GM19099 (cell line): Measurements from ENCODE around the gene MVB12B.

Source experiments
- POLR2A ChIP-seq: IDR thresholded peaks from 3 replicates; pipeline ENCODE4 v1.6.1; 2011; ENCODE audit warnings: low read depth; ENCODE audit not compliant: insufficient read length; ENCODE audit errors: extremely low read depth

MVB12B gene

DNA sequence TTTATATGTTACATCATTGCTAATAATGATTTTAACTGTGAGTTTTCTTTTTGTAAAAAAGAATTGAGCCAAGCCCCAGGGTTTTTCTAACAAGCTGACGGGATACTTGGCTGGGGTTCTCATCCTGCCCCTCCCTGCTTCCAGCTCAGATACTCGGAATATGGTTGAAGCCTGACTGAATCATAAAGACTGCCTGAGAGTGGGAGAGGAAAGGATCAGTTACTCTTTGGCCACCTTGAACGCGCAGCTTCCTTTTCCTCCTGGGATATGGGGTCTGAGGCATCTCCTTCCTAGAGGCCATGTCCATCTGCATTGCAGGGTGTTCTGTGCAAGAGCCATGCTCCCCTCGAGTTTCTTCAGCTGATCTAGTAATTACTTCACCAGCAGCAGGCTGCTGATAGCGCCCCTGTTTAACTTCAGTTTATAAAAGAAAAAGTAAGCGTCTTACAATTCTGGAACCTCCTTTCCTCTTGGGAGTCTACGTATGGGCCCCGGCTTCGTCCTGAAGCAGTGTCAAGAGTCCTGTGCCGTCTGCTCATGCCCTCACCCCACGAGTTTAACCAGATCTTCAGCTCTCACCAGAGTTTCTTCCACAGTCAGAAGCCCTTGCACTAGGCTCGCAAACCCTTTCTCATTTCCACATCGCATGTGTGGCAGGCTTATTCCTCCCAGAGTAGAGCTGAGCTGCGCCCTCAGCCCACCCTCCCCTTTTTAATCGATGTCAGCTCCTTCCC, 130.0 kb downstream of the MVB12B start:
- TF ChIP-seq POLR2A: no peak

DNA sequence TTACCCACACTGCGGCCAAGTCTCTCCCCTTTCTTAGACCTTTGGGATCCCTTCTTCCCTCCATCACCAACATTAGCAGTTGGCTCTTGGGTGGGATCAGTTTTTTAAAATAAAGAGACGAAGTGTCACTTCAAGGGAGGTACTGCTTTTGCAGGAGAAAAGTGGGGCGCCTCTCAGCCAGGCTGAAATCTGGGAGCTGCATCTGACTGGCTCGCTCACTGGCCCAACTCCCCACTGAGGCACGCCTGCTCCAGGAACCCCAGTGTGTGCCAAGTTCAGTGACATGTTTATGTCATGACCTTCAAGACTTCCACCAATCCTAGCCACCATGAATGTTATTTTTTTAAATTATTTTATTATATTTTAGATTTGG, 130.5 kb downstream of the MVB12B start:
- TF ChIP-seq POLR2A: no peak

DNA sequence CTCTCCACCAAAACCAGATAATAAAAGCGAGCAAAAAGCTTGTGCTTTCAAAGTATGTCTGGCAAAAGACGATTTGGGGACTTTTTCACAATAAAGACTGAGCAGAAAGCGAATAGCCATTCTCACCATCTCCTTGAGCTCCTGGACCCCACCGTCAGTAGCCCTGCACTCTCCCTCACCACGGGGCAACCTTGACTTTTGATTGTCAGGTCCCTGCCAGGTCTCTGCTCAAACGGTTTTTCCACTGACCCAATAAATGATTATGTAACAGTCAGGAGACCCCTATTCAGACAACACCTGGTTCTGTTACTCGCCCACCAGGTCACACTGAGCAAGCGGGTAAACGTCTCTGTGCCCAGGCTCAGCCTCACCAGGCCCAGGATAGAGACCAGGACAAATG, 131.3 kb downstream of the MVB12B start:
- TF ChIP-seq POLR2A: no peak

DNA sequence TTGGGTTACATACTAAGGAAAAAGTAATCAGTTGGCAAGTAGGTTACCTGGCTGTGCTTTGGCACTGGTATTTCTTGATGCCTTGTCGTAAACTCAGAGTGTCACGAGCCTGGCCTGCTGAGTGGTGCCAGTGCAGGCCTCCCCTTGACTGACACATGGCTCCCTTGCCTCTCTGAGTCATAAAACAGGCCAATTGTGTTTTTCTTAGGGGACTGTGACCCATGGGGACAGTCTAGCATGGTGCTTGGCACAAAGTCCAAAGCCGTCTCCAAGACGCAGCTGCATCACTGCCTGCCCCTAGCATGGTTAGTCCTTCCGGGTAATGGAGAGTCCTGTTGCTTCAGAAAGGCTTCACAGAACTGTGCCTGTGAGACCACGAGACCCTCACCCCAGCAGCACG, 132.5 kb downstream of the MVB12B start:
- TF ChIP-seq POLR2A: no peak

DNA sequence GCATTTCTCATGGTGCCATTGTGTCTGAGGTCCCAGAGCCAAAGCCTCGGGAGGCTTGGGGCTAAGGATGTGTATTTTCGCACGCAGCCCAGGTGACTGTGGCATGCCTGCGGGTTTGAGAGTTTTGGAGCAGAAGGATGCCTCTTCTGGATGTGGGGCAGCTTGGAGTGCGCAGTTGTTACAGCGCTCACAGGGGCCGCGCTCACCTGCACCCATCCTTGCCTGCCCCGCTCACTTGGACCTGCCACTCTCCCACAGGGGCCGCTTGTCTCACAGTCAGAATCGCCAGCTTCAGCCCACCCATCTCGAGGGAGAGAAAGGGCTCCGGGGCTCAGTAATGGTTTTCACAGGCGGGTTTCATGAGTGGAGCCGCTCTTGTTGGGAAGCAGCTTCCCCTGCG, 132.9 kb downstream of the MVB12B start:
- TF ChIP-seq POLR2A: no peak

DNA sequence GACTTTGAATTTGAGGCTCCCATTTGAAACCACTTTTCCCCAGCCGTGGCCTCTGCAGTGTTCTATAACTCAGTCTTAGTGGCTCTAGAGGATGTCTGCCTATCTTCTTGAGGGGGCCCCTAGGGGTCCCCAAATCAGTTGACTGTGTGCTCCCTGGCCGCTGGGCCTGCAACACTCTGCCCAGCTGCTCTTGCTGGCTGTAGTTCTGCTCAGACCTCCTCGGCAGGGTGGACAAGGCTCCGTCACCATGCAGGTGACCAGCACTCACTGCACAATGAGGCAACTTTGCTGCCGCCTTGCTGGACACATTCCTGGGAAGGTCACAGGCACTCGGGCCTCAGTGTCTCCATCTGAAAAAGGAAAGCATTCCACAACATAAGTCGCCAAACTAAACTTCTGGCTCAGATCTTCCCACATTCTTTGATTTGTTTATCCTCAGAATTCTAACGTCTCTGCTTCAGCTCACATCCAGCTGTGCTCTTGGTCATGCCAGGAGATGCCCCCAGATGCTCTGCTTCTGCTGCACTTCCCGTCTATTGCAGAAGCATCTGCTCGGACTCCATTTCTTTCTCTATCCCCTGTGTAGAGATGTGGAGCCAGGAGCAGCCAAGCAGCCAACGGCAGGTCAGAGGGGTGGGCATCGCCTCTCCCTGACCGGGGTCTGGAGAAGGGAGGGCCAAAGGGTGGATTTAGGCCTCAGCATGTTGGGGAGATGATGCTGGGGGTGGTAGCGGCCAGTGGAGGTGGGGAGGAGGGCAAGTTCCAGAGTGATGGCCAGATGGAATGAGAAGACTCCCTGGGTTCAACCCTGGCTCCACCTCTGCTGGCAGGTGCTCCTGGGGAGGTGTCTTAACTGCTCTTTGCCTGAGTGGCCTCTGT, 133.6 kb downstream of the MVB12B start:
- TF ChIP-seq POLR2A: no peak

DNA sequence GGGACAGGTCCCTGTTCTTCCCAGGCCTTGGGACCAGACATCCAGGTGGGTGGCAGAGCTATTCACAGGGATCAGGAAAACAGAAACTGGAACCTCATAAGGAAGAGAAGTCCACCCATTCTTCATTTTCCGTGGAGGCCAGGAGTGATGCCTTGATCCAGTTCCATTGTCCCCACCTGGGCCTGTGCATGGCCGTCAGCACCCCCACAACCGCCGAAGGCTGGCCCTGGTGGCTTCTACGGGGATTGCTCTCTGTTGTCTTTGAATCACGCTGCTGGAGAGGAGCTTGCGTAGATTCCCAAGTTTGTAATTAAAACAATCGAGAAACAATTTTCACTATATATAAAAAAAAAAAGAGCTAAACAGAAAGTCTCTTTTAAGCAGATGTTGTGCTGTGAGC, 134.4 kb downstream of the MVB12B start:
- no peak for TF ChIP-seq POLR2A

DNA sequence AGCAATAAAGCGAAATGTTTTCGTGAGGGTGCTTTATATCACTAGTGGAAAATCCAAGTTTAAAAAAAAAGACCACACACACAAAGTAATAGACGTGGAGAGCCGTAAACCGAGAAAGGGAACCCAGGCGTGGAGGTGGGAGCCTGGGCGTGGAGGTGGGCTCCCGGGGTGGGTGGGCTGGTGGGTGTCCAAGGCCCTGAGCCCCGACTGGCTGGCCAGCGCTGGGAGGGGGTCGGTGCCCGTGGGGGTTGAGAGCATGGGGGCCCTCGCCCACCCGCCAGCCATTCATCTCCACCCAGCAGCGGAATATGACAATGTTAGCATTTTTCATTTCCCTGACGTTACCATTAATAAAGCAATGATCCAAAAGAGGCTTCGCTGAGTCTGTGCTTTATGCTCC, 135.0 kb downstream of the MVB12B start:
- TF ChIP-seq POLR2A: no peak

DNA sequence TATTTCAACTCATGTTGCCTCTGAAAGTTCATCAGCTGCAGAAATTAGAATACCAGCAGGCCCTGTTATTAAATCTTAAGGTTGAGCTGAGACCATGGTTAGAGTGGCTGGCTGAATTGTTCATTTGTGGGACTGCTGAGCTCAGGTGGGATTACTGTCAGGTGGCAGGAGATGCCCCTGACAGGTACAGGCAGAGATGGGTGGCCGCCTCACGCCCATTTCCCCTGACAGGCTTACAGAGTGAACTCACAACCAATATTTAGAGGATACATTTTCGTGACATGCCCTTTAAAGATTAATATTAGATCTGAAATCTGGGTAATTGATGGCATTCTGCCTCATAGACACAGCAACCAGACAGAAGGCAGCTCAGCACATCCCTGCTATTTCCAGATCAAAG, 136.0 kb downstream of the MVB12B start:
- no peak for TF ChIP-seq POLR2A

DNA sequence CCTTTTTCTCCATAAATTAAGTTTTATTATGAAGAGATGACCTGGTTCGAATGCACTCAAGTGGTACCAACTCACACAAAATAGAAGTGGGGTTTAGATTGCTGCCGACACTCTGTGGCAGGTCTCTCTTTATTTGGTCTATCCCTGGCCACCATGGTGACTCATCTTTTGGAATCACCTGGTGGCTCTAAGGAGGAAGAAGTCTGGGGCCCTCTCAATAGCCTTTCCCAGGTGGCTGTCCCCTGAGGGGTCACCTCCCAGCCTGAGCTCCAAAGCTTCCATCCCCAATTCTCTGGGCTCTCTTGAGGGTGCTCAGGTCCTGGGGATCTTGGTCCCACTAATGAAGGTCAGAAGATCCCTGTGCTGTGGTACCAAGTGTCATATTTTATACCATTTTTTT, 136.8 kb downstream of the MVB12B start:
- TF ChIP-seq POLR2A: no peak

DNA sequence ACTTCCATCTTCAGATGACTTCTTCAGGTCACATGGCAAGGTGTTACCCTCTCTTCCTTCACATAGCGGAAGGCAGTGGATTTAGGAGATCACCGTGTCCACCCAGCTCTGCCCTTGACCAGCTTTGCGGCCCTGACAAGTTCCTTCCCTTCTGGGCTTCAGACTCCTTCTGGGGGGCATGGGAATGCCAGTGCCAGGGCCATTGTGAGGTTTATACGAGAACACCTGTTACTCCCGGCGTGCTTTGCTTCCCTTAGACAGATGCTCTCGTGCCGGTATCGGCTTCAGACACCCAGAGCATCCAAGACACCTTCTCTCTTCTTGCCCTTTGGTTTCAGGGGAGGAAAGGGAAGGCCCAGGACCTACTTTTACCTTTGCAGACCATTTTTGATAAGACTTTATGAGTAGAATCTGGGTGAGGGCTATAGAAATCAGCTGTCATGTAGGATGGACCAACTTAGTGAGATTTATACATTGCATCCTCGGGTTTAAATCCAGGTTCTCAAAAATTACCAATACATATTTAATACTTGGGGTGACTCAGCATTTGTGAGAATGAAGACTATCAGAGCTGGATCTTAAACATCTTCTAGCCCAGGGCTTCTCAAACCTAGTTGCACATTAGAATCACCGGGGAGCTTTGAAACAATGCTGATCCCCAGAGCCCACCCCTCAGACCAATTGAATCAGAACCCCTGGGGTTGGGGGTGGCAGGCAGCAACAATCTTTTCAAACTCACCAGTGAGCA, 138.2 kb downstream of the MVB12B start:
- TF ChIP-seq POLR2A: no peak

DNA sequence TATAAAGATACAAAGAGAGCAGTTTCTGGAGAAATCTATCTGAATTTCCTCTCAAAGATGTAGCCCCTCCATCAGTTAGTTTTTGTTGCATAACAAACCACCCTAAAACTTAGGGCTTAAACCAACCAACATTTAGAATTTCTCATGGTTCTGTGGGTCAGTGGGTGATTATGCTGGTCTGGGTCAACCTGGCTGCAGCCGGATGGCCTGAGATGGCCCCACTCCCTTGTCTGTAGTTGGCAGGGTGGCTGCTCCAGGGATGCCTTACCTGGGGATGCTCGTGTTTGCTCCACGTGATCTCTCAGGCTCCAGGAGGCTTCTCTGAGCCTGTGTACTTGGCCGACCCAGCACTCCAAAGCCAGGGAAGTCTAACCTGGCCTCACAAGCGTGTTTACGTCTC, 139.3 kb downstream of the MVB12B start:
- no peak for TF ChIP-seq POLR2A

DNA sequence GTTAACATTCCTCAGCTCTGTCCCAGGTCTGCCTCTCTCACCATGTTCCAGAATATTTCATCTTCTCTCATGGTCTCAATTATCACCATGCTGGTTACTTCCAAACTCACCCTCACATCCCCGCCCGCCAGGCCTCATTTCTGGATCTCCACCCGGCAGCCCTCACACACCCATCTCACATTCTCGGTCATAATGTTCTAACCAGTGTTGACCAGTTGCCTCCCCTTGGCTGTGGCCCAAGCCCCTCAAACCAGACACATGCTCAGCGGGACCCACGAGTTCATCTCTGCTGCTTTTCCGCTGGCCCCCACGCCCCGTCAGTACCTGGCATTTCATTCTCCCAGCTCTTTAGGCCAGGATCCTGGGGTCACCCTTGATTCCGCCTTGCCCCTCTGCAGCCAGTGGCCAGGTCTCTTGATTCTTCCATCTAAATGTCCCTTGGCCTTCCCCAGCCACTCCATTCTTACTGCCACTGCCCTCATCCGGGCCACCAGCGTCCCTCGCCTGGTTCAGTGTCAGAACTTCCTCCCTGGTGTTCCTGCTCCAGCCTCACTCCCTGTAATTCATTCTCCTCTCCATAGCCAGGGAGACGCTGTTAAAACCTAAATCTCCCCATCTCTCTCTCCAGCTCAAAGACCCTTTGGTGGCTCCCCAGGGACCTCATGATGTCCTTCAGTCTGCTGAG, 141.7 kb downstream of the MVB12B start:
- no peak for TF ChIP-seq POLR2A

DNA sequence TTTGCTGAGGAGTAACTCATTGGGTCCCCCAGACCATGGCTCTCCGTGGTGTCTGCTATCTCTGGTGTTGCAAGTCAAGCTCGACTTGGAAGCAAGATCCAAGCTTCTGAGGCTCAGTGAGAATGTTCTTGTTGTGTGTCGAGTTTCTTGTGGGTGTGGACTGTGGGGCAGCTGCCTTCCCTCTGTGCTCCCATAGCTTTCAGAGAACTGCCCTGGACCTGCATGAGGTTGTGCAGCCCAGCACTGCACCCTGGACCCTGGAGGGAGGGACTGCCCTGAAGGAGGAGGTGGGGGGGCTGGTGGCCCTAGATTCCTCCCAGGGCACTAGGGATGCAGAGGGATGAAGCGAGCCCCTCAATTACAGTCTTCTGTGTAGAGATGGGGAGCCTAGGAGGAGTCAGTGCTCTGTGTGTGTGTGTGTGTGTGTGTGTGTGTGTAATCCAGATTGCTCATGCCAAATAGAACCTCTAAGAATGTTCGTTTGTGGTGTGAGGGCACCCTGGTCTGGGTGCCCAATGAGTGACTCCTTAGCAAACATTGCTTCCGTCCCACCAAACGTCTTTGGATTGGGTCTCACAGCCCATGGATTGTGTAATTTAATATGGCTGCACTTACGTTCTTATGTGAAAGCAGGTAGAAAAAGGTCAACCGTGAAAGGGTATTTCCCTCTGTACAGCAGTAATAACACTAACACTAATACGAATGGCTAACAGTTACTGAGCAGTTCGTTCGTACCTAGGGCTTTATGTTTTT, 143.8 kb downstream of the MVB12B start:
- TF ChIP-seq POLR2A: no peak
